Smooth muscle cell (in vitro differentiated cells): ENCODE results near the gene TBC1D14. TPM values are rescaled to one million over a fixed set of nuclear protein-coding genes. Genes with fewer than 3 reads are reported as not detected.
A peak's percentile ranks its signal among the peaks of the same experiment; 100 is the strongest.
"Not testable (repeated sequence)": the region's sequence is repeated elsewhere in the genome, so short reads cannot be mapped to it uniquely, and the experiment has no call there.

ENCODE experiments used
- DNase-seq: peaks from one replicate; lab custom pipeline; 2025; ENCODE audit not compliant: unreplicated experiment; lab: John Stamatoyannopoulos, UW
- H2AFZ ChIP-seq: fragments of 200-600 bp; sonication (generic); 2 replicates; pipeline ENCODE4 v1.6.0; 2016; ENCODE audit warnings: antibody characterized with exemption, low read depth, mild to moderate bottlenecking
- H3F3A ChIP-seq: fragments of 200-600 bp; sonication (generic); 2 replicates; pipeline ENCODE4 v1.6.0; 2017; ENCODE audit warnings: antibody characterized with exemption, low read depth
- H3K27ac ChIP-seq: fragments of 200-600 bp; sonication (generic); 2 replicates; pipeline ENCODE4 v1.5.1; 2016; ENCODE audit warnings: low read depth, mild to moderate bottlenecking
- H3K27me3 ChIP-seq: fragments of 200-600 bp; sonication (generic); 2 replicates; pipeline ENCODE4 v1.6.1; 2016; ENCODE audit warnings: low read depth, mild to moderate bottlenecking
- H3K36me3 ChIP-seq: fragments of 200-600 bp; sonication (generic); 2 replicates; pipeline ENCODE4 v1.5.1; 2016; ENCODE audit warnings: low read depth
- H3K4me1 ChIP-seq: fragments of 200-600 bp; sonication (generic); 2 replicates; pipeline ENCODE4 v1.5.1; 2016; ENCODE audit warnings: low read depth
- H3K4me2 ChIP-seq: fragments of 200-600 bp; sonication (generic); 2 replicates; pipeline ENCODE4 v1.6.0; 2016; ENCODE audit warnings: mild to moderate bottlenecking
- H3K4me3 ChIP-seq: fragments of 200-600 bp; sonication (generic); 2 replicates; pipeline ENCODE4 v1.5.1; 2016; ENCODE audit warnings: mild to moderate bottlenecking
- H3K79me2 ChIP-seq: fragments of 200-600 bp; sonication (generic); 2 replicates; pipeline ENCODE4 v1.6.0; 2016; ENCODE audit warnings: low read depth, mild to moderate bottlenecking
- H3K9ac ChIP-seq: fragments of 200-600 bp; sonication (generic); 2 replicates; pipeline ENCODE4 v1.6.0; 2016; ENCODE audit warnings: low read depth
- H3K9me3 ChIP-seq: fragments of 200-600 bp; sonication (generic); replicated peaks from 2 replicates; pipeline ENCODE4 v1.5.1; 2016; ENCODE audit warnings: low read depth
- H4K20me1 ChIP-seq: fragments of 200-600 bp; sonication (generic); 2 replicates; pipeline ENCODE4 v1.6.0; 2016; ENCODE audit warnings: low read depth
- WGBS: methylation state at CpG from one replicate; pipeline ENCODE4 v1.1.7; 2016; ENCODE audit warnings: low lambda C conversion rate; 5-methylcytosine and 5-hydroxymethylcytosine counted together
- polyA plus RNA-seq: library from polyadenylated mRNA; unstranded; fragments of >200 nt; fragmentation: Nextera tagmentation; extraction: Ambion mirVana; gene quantifications from 2 replicates; pipeline ENCODE4 v1.2.1, GENCODE V29; 2016
- total RNA-seq: library from RNA; depleted of rRNA; stranded (reverse); fragments of >200 nt; gene quantifications from 2 replicates; pipeline ENCODE4 v1.2.3, GENCODE V29; 2014
- TF ChIP-seq, protein P1 (sequence below): fragments of 200-600 bp; sonication (generic); IDR thresholded peaks from 2 replicates; pipeline ENCODE4 v1.5.1; 2017; ENCODE audit warnings: borderline replicate concordance, mild to moderate bottlenecking, antibody characterized with exemption; ENCODE audit not compliant: insufficient read depth, poor library complexity, severe bottlenecking

Gene TBC1D14
- total and polyA plus RNA-seq, 2 experiments from 2014 or later = 13.0 to 24.4 TPM

DNA sequence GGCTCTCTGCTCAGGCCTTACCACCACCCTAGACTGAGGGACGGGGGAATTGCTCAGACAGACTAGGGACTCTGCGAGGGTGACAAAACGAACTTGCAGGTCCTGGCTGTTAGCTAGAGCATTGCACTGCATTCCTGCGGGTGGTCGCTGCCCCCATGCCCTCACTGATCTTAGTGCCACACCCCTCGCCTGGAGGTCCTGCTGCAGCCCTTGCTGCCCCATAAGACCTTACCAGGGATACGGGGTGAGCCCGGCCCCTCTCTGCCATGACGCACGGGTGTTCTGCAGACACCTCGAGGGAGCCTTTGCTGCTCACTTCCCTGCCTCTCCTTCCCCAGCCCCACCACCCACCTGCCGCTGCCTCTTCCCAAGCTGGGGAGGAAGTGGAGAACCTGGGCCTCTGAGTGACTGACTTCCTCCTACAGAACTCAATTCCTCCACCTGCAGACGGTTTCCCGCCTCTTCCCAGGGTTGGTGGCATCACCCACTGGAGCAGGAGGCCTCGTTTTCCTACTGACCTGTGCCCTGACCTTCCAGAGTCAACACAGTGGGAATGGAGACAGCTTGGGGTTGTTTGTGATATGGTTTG is 19.8 kb upstream of the TBC1D14 start:
- H3K27me3 ChIP-seq = no peaks in the 10 kb centered on the region
- H3K4me3 ChIP-seq = no peak overlapping the region
- H3K9me3 ChIP-seq = no peaks in the 10 kb centered on the region
- TF ChIP-seq, protein P1, sequence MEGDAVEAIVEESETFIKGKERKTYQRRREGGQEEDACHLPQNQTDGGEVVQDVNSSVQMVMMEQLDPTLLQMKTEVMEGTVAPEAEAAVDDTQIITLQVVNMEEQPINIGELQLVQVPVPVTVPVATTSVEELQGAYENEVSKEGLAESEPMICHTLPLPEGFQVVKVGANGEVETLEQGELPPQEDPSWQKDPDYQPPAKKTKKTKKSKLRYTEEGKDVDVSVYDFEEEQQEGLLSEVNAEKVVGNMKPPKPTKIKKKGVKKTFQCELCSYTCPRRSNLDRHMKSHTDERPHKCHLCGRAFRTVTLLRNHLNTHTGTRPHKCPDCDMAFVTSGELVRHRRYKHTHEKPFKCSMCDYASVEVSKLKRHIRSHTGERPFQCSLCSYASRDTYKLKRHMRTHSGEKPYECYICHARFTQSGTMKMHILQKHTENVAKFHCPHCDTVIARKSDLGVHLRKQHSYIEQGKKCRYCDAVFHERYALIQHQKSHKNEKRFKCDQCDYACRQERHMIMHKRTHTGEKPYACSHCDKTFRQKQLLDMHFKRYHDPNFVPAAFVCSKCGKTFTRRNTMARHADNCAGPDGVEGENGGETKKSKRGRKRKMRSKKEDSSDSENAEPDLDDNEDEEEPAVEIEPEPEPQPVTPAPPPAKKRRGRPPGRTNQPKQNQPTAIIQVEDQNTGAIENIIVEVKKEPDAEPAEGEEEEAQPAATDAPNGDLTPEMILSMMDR = no peak
- no peaks in the 10 kb centered on the region for H4K20me1 ChIP-seq
- H3K27ac ChIP-seq = no peak overlapping the region
- H3F3A ChIP-seq = no peaks in the 10 kb centered on the region
- H3K4me2 ChIP-seq = no peak overlapping the region
- DNase-seq = no peak
- 96% methylated on average over 15 of the region's 15 CpGs for WGBS
- H3K4me1 ChIP-seq = peaks cover 4% of the 10 kb centered on the region
- no peak overlapping the region for H2AFZ ChIP-seq
- no peaks in the 10 kb centered on the region for H3K36me3 ChIP-seq
- H3K79me2 ChIP-seq = no peaks in the 10 kb centered on the region
- no peak overlapping the region for H3K9ac ChIP-seq

DNA sequence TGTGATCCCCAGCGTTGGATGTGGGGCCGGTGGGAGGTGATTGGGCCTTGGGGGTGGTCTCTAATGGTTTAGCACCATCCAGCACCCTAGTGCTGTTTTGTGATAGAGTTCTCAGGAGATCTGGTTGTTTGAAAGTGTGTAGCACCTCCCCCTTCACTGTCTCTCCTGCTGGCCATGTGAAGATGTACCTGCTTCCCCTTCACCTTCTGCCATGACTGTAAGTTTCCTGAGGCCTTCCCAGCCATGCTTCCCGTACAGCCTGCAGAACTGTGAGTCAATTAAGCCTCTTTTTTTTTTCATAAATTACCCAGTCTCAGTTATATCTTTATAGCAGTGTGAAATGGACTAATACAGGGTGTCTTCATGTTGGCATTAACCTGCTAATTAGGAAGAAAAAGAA is 19.3 kb upstream of the TBC1D14 start:
- no peak overlapping the region for H3K4me2 ChIP-seq
- no peaks in the 10 kb centered on the region for H3K36me3 ChIP-seq
- WGBS = 98% methylated on average over 3 of the region's 3 CpGs
- peaks cover 4% of the 10 kb centered on the region for H3K4me1 ChIP-seq
- TF ChIP-seq, protein P1 = no peak
- DNase-seq = no peak
- H3K27me3 ChIP-seq = no peaks in the 10 kb centered on the region
- no peaks in the 10 kb centered on the region for H3F3A ChIP-seq
- H3K27ac ChIP-seq = no peak overlapping the region
- no peak overlapping the region for H3K9ac ChIP-seq
- no peaks in the 10 kb centered on the region for H3K79me2 ChIP-seq
- no peaks in the 10 kb centered on the region for H4K20me1 ChIP-seq
- H2AFZ ChIP-seq = no peak overlapping the region
- no peaks in the 10 kb centered on the region for H3K9me3 ChIP-seq
- H3K4me3 ChIP-seq = no peak overlapping the region

DNA sequence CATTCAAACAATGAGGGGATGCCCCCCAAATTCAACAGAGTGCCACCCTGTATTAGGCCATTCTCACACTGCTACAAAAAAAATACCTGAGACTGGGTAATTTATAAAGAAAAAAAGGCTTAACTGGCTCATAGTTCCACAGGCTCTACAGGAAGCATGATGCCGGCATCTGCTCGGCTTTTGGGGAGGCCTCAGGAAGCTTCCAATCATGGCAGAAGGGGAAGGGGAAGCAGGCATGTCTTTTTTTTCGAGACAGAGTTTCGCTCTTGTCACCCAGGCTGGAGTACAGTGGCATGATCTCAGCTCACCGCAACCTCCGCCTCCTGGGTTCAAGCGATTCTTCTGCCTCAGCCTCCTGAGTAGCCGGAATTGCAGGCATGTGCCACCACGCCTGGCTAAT is 18.7 kb upstream of the TBC1D14 start:
- H3K27me3 ChIP-seq, DNase-seq, H3K9ac ChIP-seq, H4K20me1 ChIP-seq, H3K36me3 ChIP-seq, H3K4me3 ChIP-seq, H3F3A ChIP-seq, H3K9me3 ChIP-seq, H2AFZ ChIP-seq, H3K27ac ChIP-seq, H3K79me2 ChIP-seq, H3K4me2 ChIP-seq, H3K4me1 ChIP-seq: not testable (repeated sequence)
- WGBS = over 99% methylated on average over 9 of the region's 9 CpGs

DNA sequence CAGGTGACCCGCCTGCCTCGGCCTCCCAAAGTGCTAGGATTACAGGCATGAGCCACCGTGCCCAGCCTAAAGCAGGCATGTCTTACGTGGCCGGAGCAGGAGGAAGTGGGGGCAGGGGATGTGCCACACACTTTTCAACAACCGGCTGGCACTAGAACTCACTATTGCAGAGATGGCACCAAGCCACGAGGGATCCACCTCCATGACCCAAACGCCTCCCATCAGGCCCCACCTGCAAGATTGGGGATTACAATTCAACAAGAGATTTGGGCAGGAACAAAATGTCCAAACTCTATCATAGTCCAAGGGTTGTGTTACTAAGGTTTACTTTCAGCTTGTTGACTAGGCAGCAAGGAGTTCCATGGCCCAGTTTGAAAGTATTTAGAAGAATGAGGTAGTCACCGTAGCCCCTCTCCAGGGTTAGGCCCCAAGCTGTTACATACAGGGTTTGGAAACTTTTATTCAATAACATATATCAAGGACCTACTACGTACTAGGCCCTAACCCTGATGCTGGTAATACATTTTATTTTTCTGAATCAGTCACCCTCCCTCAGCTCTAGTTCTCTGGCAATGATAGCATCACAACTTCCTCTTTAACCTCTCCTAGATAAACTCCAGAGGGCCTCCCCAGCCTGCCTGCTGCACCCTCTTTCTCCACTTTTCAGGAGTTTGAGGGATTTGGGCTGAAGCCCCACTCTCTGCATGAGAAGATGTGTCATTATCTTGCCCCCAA is 18.0 kb upstream of the TBC1D14 start:
- H3K4me2 ChIP-seq = peak overlapping the region; percentile 36
- TF ChIP-seq, protein P1 = no peak
- no peaks in the 10 kb centered on the region for H4K20me1 ChIP-seq
- H3K36me3 ChIP-seq = no peaks in the 10 kb centered on the region
- no peaks in the 10 kb centered on the region for H3F3A ChIP-seq
- H3K27me3 ChIP-seq = no peaks in the 10 kb centered on the region
- 82% methylated on average over 10 of the region's 10 CpGs for WGBS
- H3K79me2 ChIP-seq = no peaks in the 10 kb centered on the region
- DNase-seq = no peak
- H2AFZ ChIP-seq = no peak overlapping the region
- no peaks in the 10 kb centered on the region for H3K4me1 ChIP-seq
- no peak overlapping the region for H3K27ac ChIP-seq
- no peak overlapping the region for H3K4me3 ChIP-seq
- no peak overlapping the region for H3K9ac ChIP-seq
- H3K9me3 ChIP-seq = no peaks in the 10 kb centered on the region
